Epithelial cell of prostate (primary cell): ENCODE measurements around the gene KLF12.
A peak's percentile ranks its signal among the peaks of the same experiment; 100 is the strongest.

Source experiments
- DNase-seq: peaks from one replicate; pipeline ENCODE4 v3.0.0-alpha.2; 2011; ENCODE audit warnings: low read depth, low spot score
- H3K27ac ChIP-seq: fragments of 450-650 bp; 2 replicates; pipeline ENCODE4 v1.5.1; 2017; ENCODE audit warnings: mild to moderate bottlenecking

KLF12 gene

GRCh38 chr13:74134221-74134776 lies at the start of gene KLF12:
TSS of gene KLF12 (minus strand) at chr13:74134404.
- no peak for DNase-seq

DNA sequence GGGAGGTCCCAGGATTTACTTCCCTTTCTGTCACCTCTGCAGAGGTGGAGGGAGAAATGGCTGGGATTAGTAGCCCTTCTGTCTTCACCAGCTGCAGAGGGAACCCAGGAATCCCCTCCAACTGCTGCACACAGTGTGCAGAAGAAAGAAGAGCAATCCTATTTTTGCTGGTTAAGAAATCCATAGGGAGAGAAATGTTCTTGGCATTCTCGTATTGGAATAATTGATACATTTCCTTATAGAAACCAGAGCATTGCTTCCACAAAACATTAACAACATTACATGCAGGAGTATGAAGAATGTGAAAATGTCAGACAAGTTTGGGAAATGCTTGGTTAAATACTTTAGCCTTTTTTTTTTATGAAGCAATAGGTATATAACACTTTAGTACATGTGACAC lies 48.3 kb upstream of the KLF12 start:
- no peak overlapping the region for H3K27ac ChIP-seq
- no peak for DNase-seq

More at GRCh38 chr13:74134221-74134776, at the start of gene KLF12:
- peak within 1 kb of the TSS; percentile 92 for H3K27ac ChIP-seq

DNA sequence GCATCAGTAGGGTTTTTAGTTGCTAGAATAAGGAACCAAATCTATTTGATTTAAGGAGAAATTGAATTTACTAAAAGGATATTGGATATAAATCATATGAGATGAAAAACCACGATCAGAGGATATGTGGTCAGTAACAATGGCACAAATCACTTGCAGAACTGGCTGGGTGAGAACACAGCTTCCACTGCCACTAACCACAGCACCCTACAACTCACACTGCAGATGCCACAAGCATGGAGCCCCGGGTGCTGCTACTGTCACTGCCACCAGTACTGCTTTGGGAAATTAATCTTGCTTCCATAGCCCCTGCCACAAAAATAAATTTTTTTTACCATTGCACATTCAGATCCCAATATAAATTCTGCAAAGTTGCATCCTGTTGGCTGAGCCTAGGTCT lies 40.6 kb upstream of the KLF12 start:
- DNase-seq: no peak
- no peak overlapping the region for H3K27ac ChIP-seq

DNA sequence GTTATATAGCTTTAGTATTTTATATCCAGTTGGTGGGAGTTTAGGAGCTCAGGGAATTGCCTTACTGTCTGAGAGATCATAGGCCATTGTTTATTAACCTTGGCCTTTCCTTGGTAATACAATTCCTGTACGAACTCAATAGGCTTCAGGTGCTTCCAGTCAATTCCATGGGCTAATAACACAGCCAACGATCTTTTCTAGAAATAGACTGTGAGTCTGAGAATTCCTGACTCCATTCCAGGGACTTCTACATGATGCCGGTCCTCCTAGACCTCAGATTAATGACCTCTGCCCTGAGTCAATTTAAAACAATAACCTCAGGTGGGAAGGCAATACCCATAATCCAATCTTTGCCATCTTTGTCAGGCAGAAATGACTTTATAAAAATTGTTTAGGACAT lies 39.6 kb upstream of the KLF12 start:
- no peak overlapping the region for H3K27ac ChIP-seq
- DNase-seq: no peak

DNA sequence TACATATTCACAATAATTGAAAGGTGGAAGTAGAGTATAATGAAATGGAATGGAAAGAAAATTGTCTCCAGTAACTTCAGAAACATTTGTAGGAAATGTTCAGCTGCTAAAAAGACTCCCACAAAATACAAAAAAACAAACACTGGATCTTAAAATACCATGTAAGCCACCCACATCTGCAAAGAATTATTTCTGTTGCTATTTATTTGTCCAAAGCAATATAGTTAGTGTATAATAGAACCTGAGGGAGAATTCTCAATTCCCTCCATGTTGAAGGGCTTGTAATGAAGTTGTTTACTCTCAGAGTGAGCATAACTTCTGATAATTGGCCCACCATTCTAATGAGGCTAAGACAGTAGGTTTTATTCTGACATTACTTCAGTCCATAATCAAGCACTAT lies 37.4 kb upstream of the KLF12 start:
- H3K27ac ChIP-seq: no peak overlapping the region
- DNase-seq: no peak

- H3K27ac ChIP-seq: no peak overlapping the region
- no peak for DNase-seq
Measured at GRCh38 chr13:74169676-74170075, 35.5 kb upstream of the KLF12 start.

DNA sequence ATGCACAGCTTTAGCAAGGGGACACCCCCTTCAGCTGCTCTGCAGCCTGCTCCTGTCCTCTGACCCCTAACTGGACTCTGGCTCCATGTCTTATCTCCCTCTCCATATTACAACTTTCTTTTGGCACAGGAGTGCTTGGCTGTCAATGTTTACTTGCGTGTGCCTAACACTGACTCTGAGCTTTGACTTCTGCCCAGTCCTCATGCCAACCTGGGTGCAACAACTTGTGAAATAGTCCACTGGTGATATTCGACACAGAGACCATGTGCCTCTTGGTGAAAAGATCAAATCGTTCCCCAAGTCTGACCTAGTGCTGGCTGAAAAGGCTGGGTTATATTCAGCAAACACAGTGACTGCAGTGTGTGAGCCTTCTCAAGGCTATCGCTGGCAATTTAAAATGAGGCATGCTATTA lies 34.1 kb upstream of the KLF12 start:
- H3K27ac ChIP-seq: no peak overlapping the region
- DNase-seq: no peak

GRCh38 chr13:74166261-74167004 lies 32.2 kb upstream of the KLF12 start:
- DNase-seq: no peak
- no peak overlapping the region for H3K27ac ChIP-seq

GRCh38 chr13:74162782-74163181 lies 28.6 kb upstream of the KLF12 start:
- no peak overlapping the region for H3K27ac ChIP-seq
- DNase-seq: no peak

GRCh38 chr13:74162135-74162534 lies 27.9 kb upstream of the KLF12 start:
- no peak for DNase-seq
- H3K27ac ChIP-seq: no peak overlapping the region

DNA sequence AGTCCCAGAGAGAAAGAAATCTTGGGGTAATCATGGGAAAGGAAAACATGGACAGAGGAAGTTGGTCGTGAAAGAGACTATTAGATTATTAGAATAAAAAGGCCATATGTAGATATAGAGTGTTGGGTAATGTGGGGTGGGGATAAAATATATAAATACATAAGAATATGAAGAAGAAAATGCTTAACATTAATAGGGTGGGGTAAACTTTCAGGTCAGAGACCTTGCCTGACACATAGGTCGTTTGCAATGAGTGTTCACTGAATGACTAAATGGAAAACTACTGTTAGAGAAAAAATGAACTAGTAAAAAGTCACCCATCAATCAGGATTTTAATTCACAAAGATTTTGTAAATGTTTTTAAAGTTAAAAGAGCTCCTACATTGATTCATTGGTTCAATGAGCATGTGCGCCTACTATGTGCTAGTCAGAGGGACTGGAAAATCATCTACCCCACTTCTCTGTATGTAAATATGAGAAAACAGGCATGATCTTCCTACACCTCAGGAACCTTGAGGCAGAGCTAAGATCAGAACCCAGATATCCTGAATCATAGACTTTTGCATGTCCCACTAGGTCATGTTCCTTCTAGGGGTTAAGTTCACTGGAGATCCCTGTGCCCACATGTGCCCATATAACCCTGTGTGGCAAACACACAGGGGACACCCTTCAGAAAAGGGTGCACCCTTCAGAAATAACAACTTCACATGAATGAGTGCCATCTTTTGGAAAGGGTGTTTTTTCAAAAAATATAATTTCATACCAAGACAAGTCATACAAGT lies 24.6 kb upstream of the KLF12 start:
- no peak for DNase-seq
- no peak overlapping the region for H3K27ac ChIP-seq

DNA sequence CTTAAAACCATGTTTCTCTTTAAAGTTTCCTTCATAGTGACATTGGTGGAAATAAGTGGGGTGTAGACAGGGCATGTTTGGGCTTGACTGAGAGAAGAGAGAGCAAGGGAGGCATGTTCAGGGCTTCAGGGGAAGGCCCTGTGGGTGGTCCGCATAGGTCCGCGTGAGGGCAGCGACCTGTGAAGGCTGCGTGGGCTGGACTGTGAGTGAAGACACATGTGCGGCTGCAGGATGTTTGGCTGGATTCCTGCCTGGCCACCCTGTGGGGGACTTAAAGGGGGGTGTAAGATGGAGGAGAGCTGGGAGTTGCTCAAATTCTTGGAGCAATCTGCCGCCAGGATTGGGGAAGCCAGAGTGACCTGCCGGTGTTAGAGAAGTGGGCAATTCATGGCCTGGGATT lies 23.8 kb upstream of the KLF12 start:
- H3K27ac ChIP-seq: no peak overlapping the region
- no peak for DNase-seq

DNA sequence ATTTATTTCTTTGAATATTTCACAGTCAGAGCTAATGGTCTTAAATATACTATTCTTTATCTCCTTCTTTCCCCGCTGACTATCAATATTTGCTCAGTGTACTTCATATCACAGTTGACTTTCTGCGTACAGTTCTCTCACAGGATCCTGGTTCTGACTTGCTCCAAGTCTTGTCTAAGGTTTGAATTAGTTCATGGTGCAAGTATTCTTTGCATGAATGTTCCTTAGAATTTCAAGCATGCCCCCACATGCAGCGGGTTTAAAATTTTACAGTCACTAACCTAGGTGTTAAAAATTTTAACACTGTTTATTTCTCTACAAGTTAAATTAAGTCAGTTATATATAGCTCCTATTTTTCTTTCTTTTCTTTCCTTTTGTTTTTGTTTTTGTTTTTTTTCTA lies 20.8 kb upstream of the KLF12 start:
- no peak for DNase-seq
- no peak overlapping the region for H3K27ac ChIP-seq

DNA sequence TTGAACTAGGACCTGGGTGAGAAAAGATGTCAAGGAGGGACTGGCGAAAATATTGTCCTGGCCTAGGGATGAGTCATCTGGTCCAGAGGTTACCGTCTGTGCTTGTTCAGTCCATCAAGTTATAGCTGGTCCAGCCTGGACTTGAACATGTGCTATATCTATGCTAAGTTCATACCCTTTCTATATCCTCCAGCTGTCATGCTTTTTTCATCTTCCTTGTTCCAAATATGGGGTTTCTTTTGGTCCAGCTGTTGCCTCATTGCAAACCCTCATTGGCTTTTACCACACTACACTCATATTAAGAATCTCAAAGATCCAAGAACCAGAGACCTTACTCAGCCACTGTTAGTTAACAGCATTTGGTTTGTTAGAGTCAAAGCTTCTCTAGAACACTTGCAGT lies 19.1 kb upstream of the KLF12 start:
- H3K27ac ChIP-seq: no peak overlapping the region
- DNase-seq: no peak

GRCh38 chr13:74151859-74152258 lies 17.7 kb upstream of the KLF12 start:
- no peak overlapping the region for H3K27ac ChIP-seq
- no peak for DNase-seq

DNA sequence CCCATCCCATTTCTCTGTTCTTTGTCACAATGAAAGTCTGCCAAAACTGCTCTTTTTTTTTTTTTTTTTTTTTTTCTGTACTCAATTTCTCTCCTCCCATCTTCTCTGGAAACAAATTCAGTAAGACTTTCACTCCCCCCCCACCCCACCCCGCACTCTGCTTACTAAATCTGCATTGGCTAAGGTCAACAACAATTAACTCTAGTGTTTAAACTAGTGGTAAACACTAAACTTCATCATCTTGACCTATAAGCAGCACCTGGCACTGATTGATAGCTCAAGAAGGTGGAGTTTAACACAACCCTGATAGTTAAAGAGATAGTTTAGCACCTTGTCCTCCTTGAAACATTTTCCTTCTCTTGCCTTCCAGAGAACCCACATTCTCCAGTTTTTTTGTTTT lies 14.1 kb upstream of the KLF12 start:
- H3K27ac ChIP-seq: no peak overlapping the region
- DNase-seq: no peak

GRCh38 chr13:74145249-74145975 lies 11.2 kb upstream of the KLF12 start:
- no peak for DNase-seq
- no peak overlapping the region for H3K27ac ChIP-seq

GRCh38 chr13:74144269-74144668 lies 10.1 kb upstream of the KLF12 start:
- no peak for DNase-seq
- H3K27ac ChIP-seq: no peak overlapping the region

GRCh38 chr13:74142257-74142656 lies 8.1 kb upstream of the KLF12 start:
- no peak overlapping the region for H3K27ac ChIP-seq
- no peak for DNase-seq

GRCh38 chr13:74138241-74138640 lies 4.0 kb upstream of the KLF12 start:
- no peak for DNase-seq
- no peak overlapping the region for H3K27ac ChIP-seq
